Smooth muscle cell (in vitro differentiated cells): Measurements from ENCODE around the gene TMEM145. TPM values are rescaled to one million over a fixed set of nuclear protein-coding genes. Genes with fewer than 3 reads are reported as not detected.
"Not testable (repeated sequence)": the region's sequence is repeated elsewhere in the genome, so short reads cannot be mapped to it uniquely, and the experiment has no call there.

Experiments
- DNase-seq: peaks from one replicate; lab custom pipeline; 2025; ENCODE audit not compliant: unreplicated experiment; lab: John Stamatoyannopoulos, UW
- H2AFZ ChIP-seq: fragments of 200-600 bp; sonication (generic); 2 replicates; pipeline ENCODE4 v1.6.0; 2016; ENCODE audit warnings: antibody characterized with exemption, low read depth, mild to moderate bottlenecking
- H3F3A ChIP-seq: fragments of 200-600 bp; sonication (generic); 2 replicates; pipeline ENCODE4 v1.6.0; 2017; ENCODE audit warnings: antibody characterized with exemption, low read depth
- H3K27ac ChIP-seq: fragments of 200-600 bp; sonication (generic); 2 replicates; pipeline ENCODE4 v1.5.1; 2016; ENCODE audit warnings: low read depth, mild to moderate bottlenecking
- H3K27me3 ChIP-seq: fragments of 200-600 bp; sonication (generic); 2 replicates; pipeline ENCODE4 v1.6.1; 2016; ENCODE audit warnings: low read depth, mild to moderate bottlenecking
- H3K36me3 ChIP-seq: fragments of 200-600 bp; sonication (generic); 2 replicates; pipeline ENCODE4 v1.5.1; 2016; ENCODE audit warnings: low read depth
- H3K4me1 ChIP-seq: fragments of 200-600 bp; sonication (generic); 2 replicates; pipeline ENCODE4 v1.5.1; 2016; ENCODE audit warnings: low read depth
- H3K4me2 ChIP-seq: fragments of 200-600 bp; sonication (generic); 2 replicates; pipeline ENCODE4 v1.6.0; 2016; ENCODE audit warnings: mild to moderate bottlenecking
- H3K4me3 ChIP-seq: fragments of 200-600 bp; sonication (generic); 2 replicates; pipeline ENCODE4 v1.5.1; 2016; ENCODE audit warnings: mild to moderate bottlenecking
- H3K79me2 ChIP-seq: fragments of 200-600 bp; sonication (generic); 2 replicates; pipeline ENCODE4 v1.6.0; 2016; ENCODE audit warnings: low read depth, mild to moderate bottlenecking
- H3K9ac ChIP-seq: fragments of 200-600 bp; sonication (generic); 2 replicates; pipeline ENCODE4 v1.6.0; 2016; ENCODE audit warnings: low read depth
- H3K9me3 ChIP-seq: fragments of 200-600 bp; sonication (generic); replicated peaks from 2 replicates; pipeline ENCODE4 v1.5.1; 2016; ENCODE audit warnings: low read depth
- H4K20me1 ChIP-seq: fragments of 200-600 bp; sonication (generic); 2 replicates; pipeline ENCODE4 v1.6.0; 2016; ENCODE audit warnings: low read depth
- WGBS: methylation state at CpG from one replicate; pipeline ENCODE4 v1.1.7; 2016; ENCODE audit warnings: low lambda C conversion rate; 5-methylcytosine and 5-hydroxymethylcytosine counted together
- polyA plus RNA-seq: library from polyadenylated mRNA; unstranded; fragments of >200 nt; fragmentation: Nextera tagmentation; extraction: Ambion mirVana; gene quantifications from 2 replicates; pipeline ENCODE4 v1.2.1, GENCODE V29; 2016
- total RNA-seq: library from RNA; depleted of rRNA; stranded (reverse); fragments of >200 nt; gene quantifications from 2 replicates; pipeline ENCODE4 v1.2.3, GENCODE V29; 2014
- TF ChIP-seq, protein P1 (sequence below): fragments of 200-600 bp; sonication (generic); IDR thresholded peaks from 2 replicates; pipeline ENCODE4 v1.5.1; 2017; ENCODE audit warnings: borderline replicate concordance, mild to moderate bottlenecking, antibody characterized with exemption; ENCODE audit not compliant: insufficient read depth, poor library complexity, severe bottlenecking

Gene TMEM145
- total and polyA plus RNA-seq, 2 experiments from 2014 or later = 0.11 TPM; not detected in 1

DNA sequence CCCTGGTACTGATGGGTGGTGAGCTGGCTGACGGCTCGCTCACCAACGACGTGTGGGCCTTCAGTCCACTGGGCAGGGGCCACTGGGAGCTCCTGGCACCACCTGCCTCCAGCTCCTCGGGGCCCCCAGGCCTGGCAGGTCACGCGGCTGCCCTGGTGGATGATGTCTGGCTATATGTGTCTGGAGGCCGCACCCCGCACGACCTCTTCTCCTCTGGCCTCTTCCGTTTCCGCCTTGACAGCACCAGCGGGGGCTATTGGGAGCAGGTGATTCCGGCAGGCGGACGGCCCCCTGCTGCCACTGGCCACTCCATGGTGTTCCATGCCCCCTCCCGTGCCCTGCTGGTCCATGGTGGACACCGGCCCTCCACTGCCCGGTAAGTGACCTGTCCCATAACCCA, 22.9 kb downstream of the TMEM145 start:
- H3K4me1 ChIP-seq = no peaks in the 10 kb centered on the region
- no peak overlapping the region for H3K27ac ChIP-seq
- 97% methylated on average over 19 of the region's 19 CpGs for WGBS
- H3K27me3 ChIP-seq = no peaks in the 10 kb centered on the region
- no peak overlapping the region for H3K4me2 ChIP-seq
- DNase-seq = no peak
- H3K36me3 ChIP-seq = no peaks in the 10 kb centered on the region
- no peaks in the 10 kb centered on the region for H3F3A ChIP-seq
- no peak overlapping the region for H3K9ac ChIP-seq
- no peaks in the 10 kb centered on the region for H3K9me3 ChIP-seq
- peaks cover 3% of the 10 kb centered on the region for H3K79me2 ChIP-seq
- TF ChIP-seq, protein P1, sequence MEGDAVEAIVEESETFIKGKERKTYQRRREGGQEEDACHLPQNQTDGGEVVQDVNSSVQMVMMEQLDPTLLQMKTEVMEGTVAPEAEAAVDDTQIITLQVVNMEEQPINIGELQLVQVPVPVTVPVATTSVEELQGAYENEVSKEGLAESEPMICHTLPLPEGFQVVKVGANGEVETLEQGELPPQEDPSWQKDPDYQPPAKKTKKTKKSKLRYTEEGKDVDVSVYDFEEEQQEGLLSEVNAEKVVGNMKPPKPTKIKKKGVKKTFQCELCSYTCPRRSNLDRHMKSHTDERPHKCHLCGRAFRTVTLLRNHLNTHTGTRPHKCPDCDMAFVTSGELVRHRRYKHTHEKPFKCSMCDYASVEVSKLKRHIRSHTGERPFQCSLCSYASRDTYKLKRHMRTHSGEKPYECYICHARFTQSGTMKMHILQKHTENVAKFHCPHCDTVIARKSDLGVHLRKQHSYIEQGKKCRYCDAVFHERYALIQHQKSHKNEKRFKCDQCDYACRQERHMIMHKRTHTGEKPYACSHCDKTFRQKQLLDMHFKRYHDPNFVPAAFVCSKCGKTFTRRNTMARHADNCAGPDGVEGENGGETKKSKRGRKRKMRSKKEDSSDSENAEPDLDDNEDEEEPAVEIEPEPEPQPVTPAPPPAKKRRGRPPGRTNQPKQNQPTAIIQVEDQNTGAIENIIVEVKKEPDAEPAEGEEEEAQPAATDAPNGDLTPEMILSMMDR = no peak
- no peak overlapping the region for H3K4me3 ChIP-seq
- H2AFZ ChIP-seq = no peak overlapping the region
- peaks cover 15% of the 10 kb centered on the region for H4K20me1 ChIP-seq

DNA sequence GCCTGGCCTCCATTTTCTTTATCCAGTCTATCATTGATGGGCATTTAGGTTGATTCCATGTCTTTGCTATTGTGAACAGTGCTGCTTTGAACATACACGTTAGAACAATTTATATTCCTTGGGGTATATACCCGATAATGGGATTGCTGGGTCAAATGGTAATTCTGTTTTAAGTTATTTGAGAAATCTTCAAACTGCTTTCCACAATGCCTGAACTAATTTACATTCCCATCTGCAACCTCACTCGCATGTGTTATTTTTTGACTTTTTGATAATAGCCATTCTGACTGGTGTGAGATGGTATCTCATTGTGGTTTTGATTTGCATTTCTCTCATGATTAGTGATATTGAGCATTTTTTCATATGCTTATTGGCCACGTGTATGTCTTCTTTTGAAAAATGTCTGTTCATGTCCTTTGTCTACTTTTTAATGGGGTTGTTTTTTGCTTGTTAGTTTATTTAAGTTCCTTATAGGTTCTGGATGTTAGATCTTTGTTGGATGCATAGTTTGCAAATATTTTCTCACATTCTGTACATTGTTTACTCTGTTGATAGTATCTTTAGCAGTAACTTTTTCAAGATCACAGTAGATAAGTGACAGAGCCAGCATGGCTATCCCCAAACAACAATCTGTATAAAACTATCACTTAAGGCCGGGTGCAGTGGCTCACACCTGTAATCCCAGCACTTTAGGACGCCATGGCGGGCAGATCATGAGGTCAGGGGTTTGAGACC, 26.2 kb downstream of the TMEM145 start:
- H3K9ac ChIP-seq, H3K9me3 ChIP-seq, H3K36me3 ChIP-seq, H3K4me2 ChIP-seq, H2AFZ ChIP-seq, H3K4me3 ChIP-seq, H3K27ac ChIP-seq, DNase-seq, H3F3A ChIP-seq, H3K27me3 ChIP-seq, H3K79me2 ChIP-seq, H3K4me1 ChIP-seq, H4K20me1 ChIP-seq: not testable (repeated sequence)
- 94% methylated on average over 7 of the region's 7 CpGs for WGBS

DNA sequence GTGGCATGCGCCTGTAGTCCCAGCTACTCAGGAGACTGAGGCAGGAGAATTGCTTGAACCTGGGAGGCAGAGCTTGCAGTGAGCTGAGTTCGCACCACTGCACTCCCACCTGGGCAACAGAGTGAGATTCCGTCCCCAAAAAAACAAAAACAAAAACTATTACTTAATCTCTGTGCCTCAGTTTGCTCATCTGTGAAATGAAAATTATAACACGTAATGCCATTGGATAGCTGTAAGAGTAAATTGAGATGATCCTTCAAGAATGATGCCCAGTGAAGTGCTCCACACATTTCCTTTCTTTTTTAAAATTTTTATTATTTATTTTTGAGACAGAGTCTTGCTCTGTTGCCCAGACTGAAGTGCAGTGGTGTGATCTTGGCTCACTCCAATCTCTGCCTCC, 26.8 kb downstream of the TMEM145 start:
- not testable (repeated sequence) for H3K27ac ChIP-seq, DNase-seq, H3K36me3 ChIP-seq, H2AFZ ChIP-seq, H3K9ac ChIP-seq, H3F3A ChIP-seq, H3K27me3 ChIP-seq, H4K20me1 ChIP-seq, H3K9me3 ChIP-seq, H3K4me1 ChIP-seq, H3K4me2 ChIP-seq, H3K79me2 ChIP-seq, H3K4me3 ChIP-seq
- WGBS = 98% methylated on average over 4 of the region's 4 CpGs

DNA sequence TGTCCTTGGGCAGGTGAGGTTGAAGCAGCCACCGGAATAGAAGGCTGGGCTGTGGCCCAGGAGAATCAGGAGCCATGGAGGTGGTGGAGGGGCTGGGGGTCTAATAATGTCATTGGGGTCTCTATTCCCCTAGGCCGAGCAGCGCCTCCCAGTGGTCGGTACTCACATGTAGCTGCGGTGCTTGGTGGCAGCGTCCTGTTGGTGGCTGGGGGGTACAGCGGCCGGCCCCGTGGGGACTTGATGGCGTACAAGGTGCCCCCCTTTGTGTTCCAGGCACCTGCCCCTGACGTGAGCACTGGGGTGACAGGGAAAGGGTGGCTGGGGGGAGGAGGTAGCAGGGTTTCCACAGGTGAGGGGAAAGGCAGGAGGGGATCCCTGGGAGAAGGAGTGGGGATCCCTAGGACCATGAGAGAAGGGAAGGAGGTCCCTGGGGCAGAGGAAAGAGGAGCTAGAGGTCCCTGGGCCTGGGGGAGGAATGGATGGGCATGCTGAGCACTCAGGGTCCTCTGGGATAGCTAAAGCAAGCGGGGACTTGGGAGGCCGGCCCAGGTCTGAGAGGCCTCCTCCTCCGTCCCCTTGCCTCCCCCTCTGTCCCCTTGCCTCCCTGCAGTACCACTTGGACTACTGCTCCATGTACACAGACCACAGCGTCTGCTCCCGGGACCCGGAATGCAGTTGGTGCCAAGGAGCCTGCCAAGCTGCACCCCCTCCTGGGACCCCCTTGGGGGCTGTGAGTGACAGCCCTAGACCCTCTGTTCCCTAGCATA, 30.4 kb downstream of the TMEM145 start:
- Histone ChIP-seq H3K4me1 (no peaks in the 10 kb centered on the region), H4K20me1 (no peaks in the 10 kb centered on the region), H3K27me3 (no peaks in the 10 kb centered on the region), H2AFZ (no peak overlapping the region), H3K79me2 (no peaks in the 10 kb centered on the region), H3F3A (no peaks in the 10 kb centered on the region), H3K36me3 (no peaks in the 10 kb centered on the region), H3K4me3 (no peak overlapping the region), H3K4me2 (no peak overlapping the region), H3K27ac (no peak overlapping the region), H3K9ac (no peak overlapping the region), H3K9me3 (no peaks in the 10 kb centered on the region)
- DNase-seq = no peak
- TF ChIP-seq, protein P1 = peak; percentile 15
- WGBS = 90% methylated on average over 14 of the region's 17 CpGs
